ENCODE results near the gene UBE2V1.

Gene UBE2V1

DNA sequence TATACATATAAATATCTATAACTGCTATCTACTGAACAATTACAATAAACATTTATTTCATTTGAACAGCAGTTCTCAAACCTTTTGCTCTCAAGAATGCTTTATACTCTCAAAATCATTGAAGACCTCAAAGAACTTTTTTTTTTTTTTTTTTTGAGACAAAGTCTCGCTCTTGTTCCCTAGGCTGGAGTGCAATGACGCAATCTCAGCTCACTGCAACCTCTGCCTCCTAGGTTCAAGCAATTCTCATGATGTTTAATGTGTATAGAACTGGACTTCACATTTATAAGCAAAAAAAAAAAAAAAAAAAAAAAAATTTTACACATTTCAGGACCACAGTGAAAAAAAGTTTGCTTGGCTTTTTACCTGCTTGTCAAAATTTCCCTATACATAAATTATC lies 11.7 kb downstream of the UBE2V1 start:
- ATAC-seq (replicated peaks) (no peak), DNase-seq (no peak)
- H3K36me3 Mint-ChIP-seq, result peaks cover 21 to 35% of the 10 kb centered on the region in 2 donors
- H3K4me3 Mint-ChIP-seq, result no peak overlapping the region
- peaks cover 29 to 37% of the 10 kb centered on the region in 2 donors for H3K4me1 Mint-ChIP-seq
- peak overlapping the region; percentile 76 for H3K27ac Mint-ChIP-seq
- no peaks in the 10 kb centered on the region for H3K9me3 Mint-ChIP-seq
- H3K27me3 Mint-ChIP-seq, result no peaks in the 10 kb centered on the region

GRCh38 chr20:50100552-50100951 lies 12.4 kb downstream of the UBE2V1 start:
- no peak for DNase-seq
- ATAC-seq (replicated peaks), result peak; percentile 16 to 72
- Mint-ChIP-seq H3K4me1 (peaks cover 29 to 37% of the 10 kb centered on the region in 2 donors), H3K4me3 (peak overlapping the region in 1 of 2 donors; percentile 63), H3K27ac (no peak overlapping the region), H3K27me3 (no peaks in the 10 kb centered on the region), H3K9me3 (no peaks in the 10 kb centered on the region), H3K36me3 (peaks cover 25 to 36% of the 10 kb centered on the region in 2 donors)

GRCh38 chr20:50099565-50099991 lies 13.4 kb downstream of the UBE2V1 start:
- H3K36me3 Mint-ChIP-seq, result peaks cover 32 to 42% of the 10 kb centered on the region in 2 donors
- peak overlapping the region; percentile 26 for H3K27ac Mint-ChIP-seq
- H3K4me3 Mint-ChIP-seq, result no peak overlapping the region
- no peak for ATAC-seq (replicated peaks)
- no peak for DNase-seq
- no peaks in the 10 kb centered on the region for H3K27me3 Mint-ChIP-seq
- H3K9me3 Mint-ChIP-seq, result no peaks in the 10 kb centered on the region
- H3K4me1 Mint-ChIP-seq, result peaks cover 29 to 37% of the 10 kb centered on the region in 2 donors

DNA sequence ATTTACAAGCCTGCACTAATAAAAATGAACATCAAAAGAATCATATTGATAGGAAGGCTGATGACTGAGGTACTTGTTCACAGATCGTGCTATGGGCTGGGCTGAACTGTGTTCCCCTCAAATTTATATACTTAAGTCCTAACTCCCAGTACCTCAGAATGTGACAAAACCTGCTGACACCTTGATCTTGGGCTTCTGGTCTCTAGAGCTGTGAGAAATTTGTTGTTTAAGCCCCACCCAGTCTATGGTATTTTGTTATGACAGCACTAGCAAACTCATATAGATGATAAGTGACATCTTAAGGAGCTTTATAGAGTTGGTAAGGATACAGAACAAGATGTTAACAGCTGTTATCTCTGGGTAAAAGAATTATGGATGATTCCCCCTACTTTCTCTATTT lies 13.8 kb downstream of the UBE2V1 start:
- no peaks in the 10 kb centered on the region for H3K9me3 Mint-ChIP-seq
- H3K27ac Mint-ChIP-seq, result no peak overlapping the region
- ATAC-seq (replicated peaks) (no peak), DNase-seq (no peak)
- H3K27me3 Mint-ChIP-seq, result no peaks in the 10 kb centered on the region
- peaks cover 29 to 37% of the 10 kb centered on the region in 2 donors for H3K4me1 Mint-ChIP-seq
- peaks cover 34 to 44% of the 10 kb centered on the region in 2 donors for H3K36me3 Mint-ChIP-seq
- no peak overlapping the region for H3K4me3 Mint-ChIP-seq

DNA sequence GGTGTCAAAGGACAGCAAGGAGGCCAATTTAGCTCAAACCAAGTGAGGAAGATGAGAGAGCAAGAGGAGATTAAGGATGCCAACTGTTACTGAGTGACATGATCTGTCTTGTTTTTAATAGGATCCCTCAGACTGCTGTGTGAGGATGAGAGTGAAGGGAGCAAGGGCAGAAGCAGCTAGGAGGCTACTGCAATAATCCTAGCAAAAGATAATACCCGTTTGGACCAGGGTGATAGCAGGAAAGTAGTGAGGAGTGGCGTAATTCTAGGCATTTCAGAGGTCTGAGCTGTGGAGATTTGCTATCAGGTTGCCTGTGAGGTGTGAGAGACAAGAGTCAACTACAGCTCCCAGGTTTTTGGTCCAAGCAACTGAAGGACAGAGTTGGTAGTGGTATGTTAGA lies 14.7 kb downstream of the UBE2V1 start:
- Mint-ChIP-seq H3K27me3 (no peaks in the 10 kb centered on the region), H3K4me3 (no peak overlapping the region), H3K9me3 (no peaks in the 10 kb centered on the region), H3K27ac (no peak overlapping the region), H3K4me1 (peaks cover 28 to 34% of the 10 kb centered on the region in 2 donors), H3K36me3 (peaks cover 35 to 44% of the 10 kb centered on the region in 2 donors)
- no peak for ATAC-seq (replicated peaks)
- DNase-seq, result no peak

- DNase-seq (no peak), ATAC-seq (replicated peaks) (no peak)
- peaks cover 27 to 34% of the 10 kb centered on the region in 2 donors for H3K4me1 Mint-ChIP-seq
- H3K27me3 Mint-ChIP-seq, result no peaks in the 10 kb centered on the region
- peaks cover 36 to 46% of the 10 kb centered on the region in 2 donors for H3K36me3 Mint-ChIP-seq
- H3K4me3 Mint-ChIP-seq, result no peak overlapping the region
- H3K9me3 Mint-ChIP-seq, result no peaks in the 10 kb centered on the region
- H3K27ac Mint-ChIP-seq, result no peak overlapping the region
Measured at GRCh38 chr20:50097843-50098242, 15.1 kb downstream of the UBE2V1 start.

DNA sequence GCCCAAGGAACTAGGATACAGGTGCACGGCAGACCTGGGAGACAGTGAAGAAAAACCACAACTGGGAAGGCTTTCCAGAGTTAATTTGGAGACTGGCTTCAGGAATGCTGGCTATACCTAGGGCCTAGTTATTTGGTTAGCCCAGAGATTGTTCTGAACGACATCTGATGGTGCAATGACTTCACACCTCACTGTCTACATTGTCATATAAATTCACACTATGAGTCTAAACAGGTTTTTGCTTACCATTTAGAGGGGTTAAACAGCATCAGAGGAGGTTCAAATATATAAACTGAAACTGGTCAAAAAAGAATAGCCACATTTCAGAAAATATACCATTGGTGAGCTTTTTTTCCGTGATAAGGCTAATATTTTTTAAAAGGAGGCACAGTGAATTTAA lies 16.7 kb downstream of the UBE2V1 start:
- Mint-ChIP-seq H3K27ac (no peak overlapping the region), H3K36me3 (peaks cover 30 to 38% of the 10 kb centered on the region in 2 donors), H3K27me3 (no peaks in the 10 kb centered on the region), H3K9me3 (no peaks in the 10 kb centered on the region), H3K4me3 (no peak overlapping the region), H3K4me1 (peaks cover 18 to 21% of the 10 kb centered on the region in 2 donors)
- DNase-seq (no peak), ATAC-seq (replicated peaks) (no peak)

DNA sequence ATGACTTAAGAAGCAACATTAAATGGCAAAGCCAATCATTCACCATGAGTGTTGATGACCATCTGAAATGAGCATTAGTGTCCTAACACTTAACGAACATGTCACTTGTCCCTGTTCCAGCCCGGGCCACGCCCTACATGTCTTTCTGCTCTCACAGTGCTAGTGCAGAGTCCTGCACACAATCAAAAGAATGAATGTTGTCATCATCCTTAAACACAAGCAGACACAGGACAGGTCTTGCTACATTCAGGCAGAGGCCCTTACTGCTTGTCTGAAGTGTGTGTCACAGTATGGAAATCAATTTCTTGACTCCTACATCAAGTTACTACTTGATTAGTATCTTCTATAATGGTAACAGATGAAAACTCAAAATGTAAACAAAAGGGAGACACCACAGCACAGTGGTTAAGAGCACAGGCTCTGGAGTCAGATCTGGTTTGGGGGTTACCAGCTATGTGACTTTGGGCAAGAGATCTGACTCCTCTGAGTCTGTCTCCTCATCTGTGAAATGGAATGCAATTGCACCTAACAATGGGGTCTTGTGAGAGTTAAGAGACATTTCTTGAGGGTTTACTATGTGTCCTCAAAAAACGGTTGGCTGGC lies 17.4 kb downstream of the UBE2V1 start:
- Mint-ChIP-seq H3K4me1 (peaks cover 19 to 22% of the 10 kb centered on the region in 2 donors), H3K9me3 (no peaks in the 10 kb centered on the region), H3K36me3 (peaks cover 30 to 37% of the 10 kb centered on the region in 2 donors), H3K4me3 (no peak overlapping the region), H3K27me3 (no peaks in the 10 kb centered on the region), H3K27ac (no peak overlapping the region)
- ATAC-seq (replicated peaks), result no peak
- DNase-seq, result no peak

GRCh38 chr20:50094522-50094921 lies 18.4 kb downstream of the UBE2V1 start:
- ATAC-seq (replicated peaks) (no peak), DNase-seq (no peak)
- no peaks in the 10 kb centered on the region for H3K9me3 Mint-ChIP-seq
- no peak overlapping the region for H3K4me3 Mint-ChIP-seq
- H3K27ac Mint-ChIP-seq, result no peak overlapping the region
- H3K27me3 Mint-ChIP-seq, result no peaks in the 10 kb centered on the region
- peaks cover 16 to 28% of the 10 kb centered on the region in 2 donors for H3K4me1 Mint-ChIP-seq
- H3K36me3 Mint-ChIP-seq, result peaks cover 32 to 39% of the 10 kb centered on the region in 2 donors

DNA sequence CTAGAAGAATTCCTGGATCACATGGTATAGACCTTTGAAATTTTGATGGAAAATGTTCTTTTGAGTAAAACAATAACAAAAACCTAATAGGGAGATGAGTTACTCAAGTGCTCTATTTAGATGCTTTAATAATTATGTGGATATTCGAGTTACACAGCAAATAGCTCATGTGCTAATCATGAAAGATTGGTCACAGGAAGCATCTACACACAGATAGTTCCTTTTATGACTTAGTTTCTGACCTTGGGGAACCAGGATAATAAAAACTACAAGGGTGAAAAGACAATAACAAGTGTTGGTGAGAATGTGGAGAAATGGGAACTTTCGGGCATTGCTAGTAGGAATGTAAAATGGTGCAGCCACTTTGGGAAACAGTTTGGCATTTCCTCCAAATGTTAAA lies 19.7 kb downstream of the UBE2V1 start:
- DNase-seq, result no peak
- no peak for ATAC-seq (replicated peaks)
- Mint-ChIP-seq H3K36me3 (peaks cover 32 to 41% of the 10 kb centered on the region in 2 donors), H3K27ac (no peak overlapping the region), H3K4me3 (no peak overlapping the region), H3K27me3 (no peaks in the 10 kb centered on the region), H3K4me1 (peaks cover 13 to 25% of the 10 kb centered on the region in 2 donors), H3K9me3 (no peaks in the 10 kb centered on the region)

- Mint-ChIP-seq H3K27me3 (no peaks in the 10 kb centered on the region), H3K4me3 (no peak overlapping the region), H3K36me3 (peaks cover 24 to 33% of the 10 kb centered on the region in 2 donors), H3K27ac (peak overlapping the region; percentile 25), H3K4me1 (peaks cover 8 to 17% of the 10 kb centered on the region in 2 donors), H3K9me3 (no peaks in the 10 kb centered on the region)
- no peak for ATAC-seq (replicated peaks)
- no peak for DNase-seq
Measured at GRCh38 chr20:50092436-50092835, 20.5 kb downstream of the UBE2V1 start.

GRCh38 chr20:50089787-50090177 lies 23.2 kb downstream of the UBE2V1 start:
- peak overlapping the region; percentile 21 for H3K27ac Mint-ChIP-seq

GRCh38 chr20:50089140-50089786 lies 23.7 kb downstream of the UBE2V1 start:
- Mint-ChIP-seq H3K4me3 (no peak overlapping the region), H3K9me3 (no peaks in the 10 kb centered on the region), H3K4me1 (peaks cover 19 to 31% of the 10 kb centered on the region in 2 donors), H3K27me3 (no peaks in the 10 kb centered on the region), H3K36me3 (peaks cover 16 to 24% of the 10 kb centered on the region in 2 donors), H3K27ac (peak overlapping the region; percentile 52)
- no peak for ATAC-seq (replicated peaks)
- DNase-seq, result no peak

More at GRCh38 chr20:50089787-50090177, 23.2 kb downstream of the UBE2V1 start:
- H3K9me3 Mint-ChIP-seq, result no peaks in the 10 kb centered on the region
- peaks cover 19 to 31% of the 10 kb centered on the region in 2 donors for H3K4me1 Mint-ChIP-seq
- H3K4me3 Mint-ChIP-seq, result no peak overlapping the region
- ATAC-seq (replicated peaks), result no peak
- H3K27me3 Mint-ChIP-seq, result no peaks in the 10 kb centered on the region
- peaks cover 19 to 25% of the 10 kb centered on the region in 2 donors for H3K36me3 Mint-ChIP-seq
- no peak for DNase-seq

DNA sequence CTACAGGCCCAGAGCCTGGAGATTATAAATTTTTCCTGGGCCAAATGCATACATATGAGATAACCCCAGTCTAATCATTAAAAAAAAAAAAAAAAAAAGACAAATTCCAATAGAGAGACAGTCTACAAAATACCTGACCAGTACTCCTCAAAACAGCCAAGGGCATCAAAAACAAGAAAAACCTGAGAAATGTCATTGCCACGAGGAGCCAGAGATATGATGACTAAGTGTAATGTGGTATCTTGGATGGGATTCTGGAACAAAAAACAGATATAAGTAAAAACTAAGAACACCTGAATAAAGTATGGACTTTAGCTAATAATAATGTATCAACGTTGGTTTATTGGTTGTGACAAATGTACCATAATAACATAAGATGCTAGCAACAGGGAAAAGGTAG lies 24.9 kb downstream of the UBE2V1 start:
- Mint-ChIP-seq H3K9me3 (no peaks in the 10 kb centered on the region), H3K4me1 (peaks cover 16 to 25% of the 10 kb centered on the region in 2 donors), H3K36me3 (peaks cover 11 to 19% of the 10 kb centered on the region in 2 donors), H3K27ac (no peak overlapping the region), H3K4me3 (no peak overlapping the region), H3K27me3 (no peaks in the 10 kb centered on the region)
- no peak for DNase-seq
- no peak for ATAC-seq (replicated peaks)

Data from stimulated activated naive B cell treated with anti-CD40 and anti-IgM and Interleukin-4, amounts not matched to agents 10 μg/mL and 1 μg/mL and 100 μg/mL, for 72 hours (primary cell).